Measurements from ENCODE around the gene LASP1. TPM values are rescaled to one million over a fixed set of nuclear protein-coding genes. Genes with fewer than 3 reads are reported as not detected.

LASP1 gene
- total RNA-seq, 5 donors from 2014 or later (not counting 1 experiment from before 2014, with no cell fraction given) = 97.2 to 157 (median 122) TPM

GRCh38 chr17:38896346-38896954, 26.6 kb downstream of the LASP1 start:
- WGBS (ENCODE audit: insufficient coverage) = 84% methylated on average over 9 of the region's 13 CpGs
- Mint-ChIP-seq H3K4me3 (no peak overlapping the region), H3K36me3 (peaks cover 15% of the 10 kb centered on the region), H3K9me3 (no peaks in the 10 kb centered on the region), H3K27me3 (no peaks in the 10 kb centered on the region), H3K4me1 (peaks cover 66 to 87% (median 83%) of the 10 kb centered on the region in 3 donors), H3K27ac (peak overlapping the region; percentile 94 to 95)
- Histone ChIP-seq H3K27me3 (replicated peaks in 1 of 2; ENCODE audit: control insufficient read depth in 2 of 2, extremely low read depth in 1 of 2, insufficient read depth in 2 of 2, low read length in 1 of 2) (no peaks in the 10 kb centered on the region), H3K4me3 (ENCODE audit: control insufficient read depth in 1 of 2, extremely low read depth in 1 of 2, low read length in 1 of 2) (no peak overlapping the region), H3K27ac (ENCODE audit: low read length) (peak overlapping the region; percentile 90), H3K4me1 (ENCODE audit: control insufficient read depth in 1 of 2, extremely low read depth in 1 of 2, insufficient read depth in 2 of 2, low read length in 2 of 2) (peaks cover 63 to 94% of the 10 kb centered on the region in 2 experiments), H3K9me3 (no peaks in the 10 kb centered on the region), H3K36me3 (ENCODE audit: control insufficient read depth in 2 of 2, extremely low read depth in 1 of 2, insufficient read depth in 1 of 2, low read length in 1 of 2) (peaks cover 15 to 51% of the 10 kb centered on the region in 2 donors)
- CTCF ChIA-PET = no interaction called here
- ATAC-seq (replicated peaks in 1 of 4) = no peak
- DNase-seq = no peak
- POLR2A ChIA-PET = no interaction called here

- H3K4me1 ChIP-seq (ENCODE audit: control insufficient read depth in 1 of 2, extremely low read depth in 1 of 2, insufficient read depth in 2 of 2, low read length in 2 of 2) = peaks cover 57 to 94% of the 10 kb centered on the region in 2 experiments
- Mint-ChIP-seq H3K4me3 (peak overlapping the region in 1 of 3 donors; percentile 79), H3K4me1 (peaks cover 59 to 83% (median 79%) of the 10 kb centered on the region in 3 donors), H3K36me3 (peaks cover 11% of the 10 kb centered on the region), H3K9me3 (no peaks in the 10 kb centered on the region), H3K27ac (peak overlapping the region; percentile 94 to 95), H3K27me3 (no peaks in the 10 kb centered on the region)
- no peaks in the 10 kb centered on the region for H3K9me3 ChIP-seq
- CTCF ChIA-PET = no interaction called here
- no peak for DNase-seq
- POLR2A ChIA-PET = no interaction called here
- no peak for ATAC-seq (replicated peaks in 1 of 4)
- WGBS (ENCODE audit: insufficient coverage) = 93% methylated on average over 6 of the region's 6 CpGs
- peaks cover 19 to 45% of the 10 kb centered on the region in 2 donors for H3K36me3 ChIP-seq (ENCODE audit: control insufficient read depth in 2 of 2, extremely low read depth in 1 of 2, insufficient read depth in 1 of 2, low read length in 1 of 2)
- H3K27me3 ChIP-seq (replicated peaks in 1 of 2; ENCODE audit: control insufficient read depth in 2 of 2, extremely low read depth in 1 of 2, insufficient read depth in 2 of 2, low read length in 1 of 2) = no peaks in the 10 kb centered on the region
- H3K4me3 ChIP-seq (ENCODE audit: control insufficient read depth in 1 of 2, extremely low read depth in 1 of 2, low read length in 1 of 2) = no peak overlapping the region
- H3K27ac ChIP-seq (ENCODE audit: low read length) = peak overlapping the region; percentile 90
Observed at GRCh38 chr17:38897176-38897575, 27.3 kb downstream of the LASP1 start.

GRCh38 chr17:38897671-38898290, 27.9 kb downstream of the LASP1 start:
- POLR2A ChIA-PET = interaction anchor here in 1 of 2 donors (0.5 to 1.3 kb wide), 3 partner anchors 14 to 44 kb away, joined by 3 to 5 read pairs (median 3); partner anchors contain the start of genes LASP1 and RPL23
- CTCF ChIA-PET = no interaction called here
- no peaks in the 10 kb centered on the region for H3K9me3 ChIP-seq
- peak overlapping the region; percentile 35 to 39 for H3K4me3 ChIP-seq (ENCODE audit: control insufficient read depth in 1 of 2, extremely low read depth in 1 of 2, low read length in 1 of 2)
- H3K27ac ChIP-seq (ENCODE audit: low read length) = peak overlapping the region; percentile 90
- Mint-ChIP-seq H3K4me1 (peaks cover 52 to 78% (median 75%) of the 10 kb centered on the region in 3 donors), H3K27ac (peak overlapping the region; percentile 94 to 95), H3K4me3 (peak overlapping the region; percentile 67 to 79 (median 75)), H3K27me3 (no peaks in the 10 kb centered on the region), H3K9me3 (no peaks in the 10 kb centered on the region), H3K36me3 (peaks cover 11% of the 10 kb centered on the region)
- H3K4me1 ChIP-seq (ENCODE audit: control insufficient read depth in 1 of 2, extremely low read depth in 1 of 2, insufficient read depth in 2 of 2, low read length in 2 of 2) = peaks cover 51 to 94% of the 10 kb centered on the region in 2 experiments
- DNase-seq (no peak), ATAC-seq (replicated peaks in 1 of 4) (no peak)
- H3K36me3 ChIP-seq (ENCODE audit: control insufficient read depth in 2 of 2, extremely low read depth in 1 of 2, insufficient read depth in 1 of 2, low read length in 1 of 2) = peaks cover 13 to 42% of the 10 kb centered on the region in 2 donors
- 74% methylated on average over 7 of the region's 12 CpGs for WGBS (ENCODE audit: insufficient coverage)
- H3K27me3 ChIP-seq (replicated peaks in 1 of 2; ENCODE audit: control insufficient read depth in 2 of 2, extremely low read depth in 1 of 2, insufficient read depth in 2 of 2, low read length in 1 of 2) = no peaks in the 10 kb centered on the region

DNA sequence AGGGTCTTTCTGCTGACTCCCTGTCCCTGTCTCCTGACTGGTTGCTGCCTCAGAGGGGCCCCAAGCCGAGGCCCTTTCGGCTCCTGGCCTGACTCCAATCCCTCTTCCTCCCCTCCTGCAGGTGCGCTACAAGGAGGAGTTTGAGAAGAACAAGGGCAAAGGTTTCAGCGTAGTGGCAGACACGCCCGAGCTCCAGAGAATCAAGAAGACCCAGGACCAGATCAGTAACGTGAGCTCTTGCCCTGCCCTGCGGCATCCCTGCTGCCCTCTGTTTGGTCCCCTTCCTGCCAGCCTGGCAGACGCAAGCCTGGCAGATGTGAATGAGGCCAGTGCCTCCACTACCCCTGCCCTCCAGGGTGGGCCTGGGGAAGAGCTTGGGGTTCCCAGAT, 28.4 kb downstream of the LASP1 start:
- no peaks in the 10 kb centered on the region for H3K9me3 ChIP-seq
- peak overlapping the region; percentile 35 to 39 for H3K4me3 ChIP-seq (ENCODE audit: control insufficient read depth in 1 of 2, extremely low read depth in 1 of 2, low read length in 1 of 2)
- H3K4me1 Mint-ChIP-seq = peaks cover 53 to 78% (median 75%) of the 10 kb centered on the region in 3 donors
- DNase-seq (peak in 3 of 35 experiments; percentile 22 to 59 (median 24)), ATAC-seq (replicated peaks in 1 of 4) (peak; percentile 48 to 52 (median 50))
- peak overlapping the region; percentile 67 to 79 (median 75) for H3K4me3 Mint-ChIP-seq
- H3K9me3 Mint-ChIP-seq = no peaks in the 10 kb centered on the region
- H3K27me3 ChIP-seq (replicated peaks in 1 of 2; ENCODE audit: control insufficient read depth in 2 of 2, extremely low read depth in 1 of 2, insufficient read depth in 2 of 2, low read length in 1 of 2) = no peaks in the 10 kb centered on the region
- ChIA-PET POLR2A (interaction anchor here (0.6 to 1.3 kb wide), 4 partner anchors 13 to 44 kb away, joined by 3 to 5 read pairs (median 4); partner anchors contain the start of genes LASP1 (in 1 of the 2) and RPL23 (in 1 of the 2)), CTCF (interaction anchor here in 1 of 2 donors (1.6 kb wide), 1 partner anchor 255 kb away, joined by 5 read pairs; no protein-coding TSS in a partner anchor)
- H3K27ac ChIP-seq (ENCODE audit: low read length) = peak overlapping the region; percentile 90
- H3K4me1 ChIP-seq (ENCODE audit: control insufficient read depth in 1 of 2, extremely low read depth in 1 of 2, insufficient read depth in 2 of 2, low read length in 2 of 2) = peaks cover 46 to 94% of the 10 kb centered on the region in 2 experiments
- peak overlapping the region; percentile 94 to 95 for H3K27ac Mint-ChIP-seq
- WGBS (ENCODE audit: insufficient coverage) = 2% methylated on average over 6 of the region's 9 CpGs
- H3K36me3 ChIP-seq (ENCODE audit: control insufficient read depth in 2 of 2, extremely low read depth in 1 of 2, insufficient read depth in 1 of 2, low read length in 1 of 2) = peaks cover 12 to 42% of the 10 kb centered on the region in 2 donors
- H3K36me3 Mint-ChIP-seq = peaks cover 16% of the 10 kb centered on the region
- no peaks in the 10 kb centered on the region for H3K27me3 Mint-ChIP-seq

- peak overlapping the region; percentile 94 to 95 for H3K27ac Mint-ChIP-seq
- H3K4me3 ChIP-seq (ENCODE audit: control insufficient read depth in 1 of 2, extremely low read depth in 1 of 2, low read length in 1 of 2) = peak overlapping the region; percentile 35 to 57
- peaks cover 51 to 78% (median 75%) of the 10 kb centered on the region in 3 donors for H3K4me1 Mint-ChIP-seq
- no peaks in the 10 kb centered on the region for H3K9me3 ChIP-seq
- no peaks in the 10 kb centered on the region for H3K27me3 Mint-ChIP-seq
- H3K9me3 Mint-ChIP-seq = no peaks in the 10 kb centered on the region
- peak; percentile 87 to 90 (median 90) for ATAC-seq (replicated peaks in 1 of 4)
- no peaks in the 10 kb centered on the region for H3K27me3 ChIP-seq (replicated peaks in 1 of 2; ENCODE audit: control insufficient read depth in 2 of 2, extremely low read depth in 1 of 2, insufficient read depth in 2 of 2, low read length in 1 of 2)
- peaks cover 21% of the 10 kb centered on the region for H3K36me3 Mint-ChIP-seq
- WGBS (ENCODE audit: insufficient coverage) = 0% methylated on average over 9 of the region's 11 CpGs
- peak overlapping the region; percentile 90 for H3K27ac ChIP-seq (ENCODE audit: low read length)
- DNase-seq = peak; percentile 54 to 89 (median 78)
- POLR2A ChIA-PET = interaction anchor here (0.6 to 1.3 kb wide), 4 partner anchors 13 to 45 kb away, joined by 3 to 5 read pairs (median 4); partner anchors contain the start of genes LASP1 (in 1 of the 2) and RPL23 (in 1 of the 2)
- CTCF ChIA-PET = interaction anchor here (0.6 to 1.6 kb wide), 2 partner anchors 194 to 254 kb away, joined by 4 to 5 read pairs; no protein-coding TSS in a partner anchor
- H3K4me3 Mint-ChIP-seq = peak overlapping the region; percentile 67 to 79 (median 75)
- peaks cover 12 to 48% of the 10 kb centered on the region in 2 donors for H3K36me3 ChIP-seq (ENCODE audit: control insufficient read depth in 2 of 2, extremely low read depth in 1 of 2, insufficient read depth in 1 of 2, low read length in 1 of 2)
- H3K4me1 ChIP-seq (ENCODE audit: control insufficient read depth in 1 of 2, extremely low read depth in 1 of 2, insufficient read depth in 2 of 2, low read length in 2 of 2) = peaks cover 42 to 90% of the 10 kb centered on the region in 2 experiments
Observed at GRCh38 chr17:38898812-38899348, 29.0 kb downstream of the LASP1 start.

GRCh38 chr17:38899421-38899820, 29.6 kb downstream of the LASP1 start:
- ChIA-PET POLR2A (interaction anchor here in 1 of 2 donors (0.6 kb wide), 1 partner anchor 15 kb away, joined by 3 read pairs; no protein-coding TSS in a partner anchor), CTCF (interaction anchor here (0.6 to 1.6 kb wide), 3 partner anchors 106 to 254 kb away, joined by 4 to 6 read pairs (median 5); no protein-coding TSS in a partner anchor)
- peaks cover 20% of the 10 kb centered on the region for H3K36me3 Mint-ChIP-seq
- no peaks in the 10 kb centered on the region for H3K9me3 Mint-ChIP-seq
- no peak for DNase-seq
- H3K27me3 ChIP-seq (replicated peaks in 1 of 2; ENCODE audit: control insufficient read depth in 2 of 2, extremely low read depth in 1 of 2, insufficient read depth in 2 of 2, low read length in 1 of 2) = no peaks in the 10 kb centered on the region
- H3K36me3 ChIP-seq (ENCODE audit: control insufficient read depth in 2 of 2, extremely low read depth in 1 of 2, insufficient read depth in 1 of 2, low read length in 1 of 2) = peaks cover 12 to 48% of the 10 kb centered on the region in 2 donors
- H3K27ac ChIP-seq (ENCODE audit: low read length) = peak overlapping the region; percentile 90
- H3K27ac Mint-ChIP-seq = peak overlapping the region; percentile 94 to 95
- 0% methylated on average over 1 of the region's 5 CpGs for WGBS (ENCODE audit: insufficient coverage)
- peak overlapping the region; percentile 67 to 79 (median 75) for H3K4me3 Mint-ChIP-seq
- peaks cover 42 to 85% of the 10 kb centered on the region in 2 experiments for H3K4me1 ChIP-seq (ENCODE audit: control insufficient read depth in 1 of 2, extremely low read depth in 1 of 2, insufficient read depth in 2 of 2, low read length in 2 of 2)
- no peaks in the 10 kb centered on the region for H3K27me3 Mint-ChIP-seq
- H3K4me1 Mint-ChIP-seq = peaks cover 45 to 75% (median 72%) of the 10 kb centered on the region in 3 donors
- H3K4me3 ChIP-seq (ENCODE audit: control insufficient read depth in 1 of 2, extremely low read depth in 1 of 2, low read length in 1 of 2) = peak overlapping the region; percentile 35 to 57
- peak in 2 of 4 experiments; percentile 0 to 4 for ATAC-seq (replicated peaks in 1 of 4)
- H3K9me3 ChIP-seq = no peaks in the 10 kb centered on the region
